ENCODE results near the gene ZNF526. TPM values are rescaled to one million over a fixed set of nuclear protein-coding genes. Genes with fewer than 3 reads are reported as not detected.

ZNF526 gene
- total RNA-seq, 1 experiment from 2014 or later, result 5.1 TPM

- CTCF ChIA-PET, result no interaction called here
- ATAC-seq, result no peak
Measured at GRCh38 chr19:42197375-42197817, 22.7 kb upstream of the ZNF526 start.

GRCh38 chr19:42198676-42199439 is 21.3 kb upstream of the ZNF526 start:
- no peaks in the 10 kb centered on the region for H3K27me3 ChIP-seq (ENCODE audit: low read length)
- ChIA-PET POLR2A (ENCODE audit: unreplicated experiment) (interaction anchor here (0.6 kb wide), 1 partner anchor 44 kb away, joined by 3 read pairs; the partner anchor contains the start of gene GSK3A), CTCF (no interaction called here)
- H3K9me2 ChIP-seq (replicated peaks; ENCODE audit: low read length), result no peaks in the 10 kb centered on the region
- intact Hi-C loops (cut with micrococcal nuclease), result no loop called here
- H4K20me1 ChIP-seq (ENCODE audit: low read length), result no peaks in the 10 kb centered on the region
- no peak overlapping the region for H3K4me3 ChIP-seq (ENCODE audit: low read length)
- H2AFZ ChIP-seq (ENCODE audit: low read length), result no peak overlapping the region
- H3K79me2 ChIP-seq (ENCODE audit: low read length), result peaks cover 27% of the 10 kb centered on the region; the same call in 1 of the 2 replicates
- no peaks in the 10 kb centered on the region for H3K9me3 ChIP-seq (ENCODE audit: low read length)
- no peak overlapping the region for H3K27ac ChIP-seq (ENCODE audit: low read length)
- TF ChIP-seq, protein P1, sequence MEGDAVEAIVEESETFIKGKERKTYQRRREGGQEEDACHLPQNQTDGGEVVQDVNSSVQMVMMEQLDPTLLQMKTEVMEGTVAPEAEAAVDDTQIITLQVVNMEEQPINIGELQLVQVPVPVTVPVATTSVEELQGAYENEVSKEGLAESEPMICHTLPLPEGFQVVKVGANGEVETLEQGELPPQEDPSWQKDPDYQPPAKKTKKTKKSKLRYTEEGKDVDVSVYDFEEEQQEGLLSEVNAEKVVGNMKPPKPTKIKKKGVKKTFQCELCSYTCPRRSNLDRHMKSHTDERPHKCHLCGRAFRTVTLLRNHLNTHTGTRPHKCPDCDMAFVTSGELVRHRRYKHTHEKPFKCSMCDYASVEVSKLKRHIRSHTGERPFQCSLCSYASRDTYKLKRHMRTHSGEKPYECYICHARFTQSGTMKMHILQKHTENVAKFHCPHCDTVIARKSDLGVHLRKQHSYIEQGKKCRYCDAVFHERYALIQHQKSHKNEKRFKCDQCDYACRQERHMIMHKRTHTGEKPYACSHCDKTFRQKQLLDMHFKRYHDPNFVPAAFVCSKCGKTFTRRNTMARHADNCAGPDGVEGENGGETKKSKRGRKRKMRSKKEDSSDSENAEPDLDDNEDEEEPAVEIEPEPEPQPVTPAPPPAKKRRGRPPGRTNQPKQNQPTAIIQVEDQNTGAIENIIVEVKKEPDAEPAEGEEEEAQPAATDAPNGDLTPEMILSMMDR (conservative IDR thresholded peaks at IDR 0.05; ENCODE audit: low read depth, low read length), result no peak
- TF ChIP-seq EZH2 (IDR thresholded peaks at IDR 0.05; ENCODE audit: low read length, unreplicated experiment), result no peak
- TF ChIP-seq EZH2phosphoT487 (IDR thresholded peaks at IDR 0.05; ENCODE audit: borderline replicate concordance, low read length), result no peak
- TSS peak; percentile 20 for BruUV-seq (replicated peaks)
- H3K36me3 ChIP-seq (ENCODE audit: low read depth, low read length), result peaks cover 3% of the 10 kb centered on the region; the same call in 1 of the 2 replicates
- H3K9ac ChIP-seq (ENCODE audit: low read length), result no peak overlapping the region
- no peaks in the 10 kb centered on the region for H3F3A ChIP-seq (ENCODE audit: low read length, unreplicated experiment)
- H3K4me2 ChIP-seq (ENCODE audit: low read length), result no peak overlapping the region
- H3K4me1 ChIP-seq (ENCODE audit: insufficient read depth, low read length), result peaks cover 4% of the 10 kb centered on the region
- DNase-seq (no peak), ATAC-seq (no peak)

More at GRCh38 chr19:42197375-42197817, 22.7 kb upstream of the ZNF526 start:
- no peak overlapping the region for H3K27ac ChIP-seq (ENCODE audit: low read length)
- H3K36me3 ChIP-seq (ENCODE audit: low read depth, low read length), result no peaks in the 10 kb centered on the region; the same call in 1 of the 2 replicates
- no peaks in the 10 kb centered on the region for H4K20me1 ChIP-seq (ENCODE audit: low read length)
- H3K4me1 ChIP-seq (ENCODE audit: insufficient read depth, low read length), result peaks cover 18% of the 10 kb centered on the region
- no peaks in the 10 kb centered on the region for H3K9me3 ChIP-seq (ENCODE audit: low read length)
- intact Hi-C loops (cut with micrococcal nuclease), result no loop called here
- no TSS peak for BruUV-seq (replicated peaks)
- H3K27me3 ChIP-seq (ENCODE audit: low read length), result no peaks in the 10 kb centered on the region
- TF ChIP-seq EZH2 (IDR thresholded peaks at IDR 0.05; ENCODE audit: low read length, unreplicated experiment) (no peak), EZH2phosphoT487 (IDR thresholded peaks at IDR 0.05; ENCODE audit: borderline replicate concordance, low read length) (no peak)
- TF ChIP-seq, protein P1 (conservative IDR thresholded peaks at IDR 0.05; ENCODE audit: low read depth, low read length), result no peak
- no peak overlapping the region for H3K9ac ChIP-seq (ENCODE audit: low read length)
- no peaks in the 10 kb centered on the region for H3K9me2 ChIP-seq (replicated peaks; ENCODE audit: low read length)
- H3K79me2 ChIP-seq (ENCODE audit: low read length), result peaks cover 13% of the 10 kb centered on the region; the same call in 1 of the 2 replicates
- H3K4me2 ChIP-seq (ENCODE audit: low read length), result no peak overlapping the region
- POLR2A ChIA-PET (ENCODE audit: unreplicated experiment), result no interaction called here
- H3F3A ChIP-seq (ENCODE audit: low read length, unreplicated experiment), result no peaks in the 10 kb centered on the region
- no peak for DNase-seq
- no peak overlapping the region for H3K4me3 ChIP-seq (ENCODE audit: low read length)
- no peak overlapping the region for H2AFZ ChIP-seq (ENCODE audit: low read length)
